NOMO-1 treated with dmso at 0.1 percent for 144 hours (cell line): ENCODE results near the gene COTL1.
"Not testable (repeated sequence)": the region's sequence is repeated elsewhere in the genome, so short reads cannot be mapped to it uniquely, and the experiment has no call there.

Experiments
- DNase-seq: peaks from one replicate; lab custom pipeline; 2025; ENCODE audit not compliant: unreplicated experiment; lab: John Stamatoyannopoulos, UW

COTL1 gene

GRCh38 chr16:84535408-84535807 lies 82.5 kb downstream of the COTL1 start:
- DNase-seq: no peak

- no peak for DNase-seq
Observed at GRCh38 chr16:84534815-84535214, 83.1 kb downstream of the COTL1 start.

- DNase-seq: no peak
Observed at GRCh38 chr16:84532855-84533486, 84.9 kb downstream of the COTL1 start.

- DNase-seq: no peak
Observed at GRCh38 chr16:84532291-84532724, 85.6 kb downstream of the COTL1 start.

DNA sequence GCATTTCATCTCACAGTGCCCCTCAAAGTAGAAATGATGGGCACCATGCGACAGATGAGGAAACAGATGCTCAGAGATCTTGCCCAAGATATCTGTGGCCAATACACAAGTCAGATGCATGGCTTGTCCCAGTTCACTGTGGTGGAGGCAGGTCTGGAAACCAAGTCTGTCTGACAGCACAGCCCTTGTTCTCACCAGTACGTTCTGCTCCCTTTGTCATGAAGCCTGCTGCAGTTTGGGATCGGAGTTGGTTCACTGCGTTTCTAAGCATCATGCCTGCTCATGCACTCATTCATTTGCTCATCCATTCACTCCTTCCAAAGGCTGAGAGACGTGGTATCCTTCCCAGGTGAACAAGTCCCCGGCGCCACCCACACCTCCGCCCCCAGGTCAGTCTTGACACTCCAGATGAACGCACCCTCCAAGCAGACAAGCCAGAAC lies 86.2 kb downstream of the COTL1 start:
- no peak for DNase-seq

DNA sequence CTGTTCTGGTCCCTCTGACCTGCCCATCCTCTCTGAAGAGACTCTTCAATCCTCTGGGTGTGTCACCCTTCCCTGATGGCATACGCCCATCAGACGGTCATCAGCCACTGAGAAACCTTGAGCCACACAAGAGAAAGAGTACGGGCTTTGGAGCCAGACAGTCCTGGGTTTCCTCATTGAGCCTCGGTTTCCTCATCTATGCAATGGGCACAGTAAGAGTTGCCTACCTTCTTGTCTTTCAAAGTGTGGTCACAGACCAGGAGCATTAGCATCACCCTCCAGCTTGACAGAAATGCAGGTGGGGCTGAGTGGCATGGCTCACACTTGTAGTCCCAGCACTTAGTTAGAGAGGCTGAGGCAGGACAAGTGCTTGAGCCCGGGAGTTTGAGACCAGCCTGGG lies 87.3 kb downstream of the COTL1 start:
- no peak for DNase-seq

DNA sequence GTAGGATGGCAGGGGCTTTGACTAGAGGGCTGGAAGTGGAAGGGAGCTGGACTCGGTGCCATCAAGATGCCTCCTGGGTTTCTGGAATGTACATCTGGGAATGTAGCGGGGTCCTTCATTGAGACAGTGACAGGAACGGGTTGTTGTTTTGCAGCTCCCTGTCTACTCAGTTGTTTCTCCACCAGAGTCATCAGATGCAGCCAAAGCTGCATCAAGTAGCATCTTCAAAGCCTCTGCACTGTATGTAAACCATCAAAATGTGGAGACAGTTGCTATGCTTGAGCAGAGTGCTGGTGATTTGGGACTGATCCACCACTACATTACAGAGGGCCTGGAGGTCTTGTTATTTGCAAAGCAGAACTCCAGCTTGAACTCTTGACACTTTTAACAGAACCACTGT lies 88.3 kb downstream of the COTL1 start:
- DNase-seq: no peak

- DNase-seq: peak; percentile 20
Observed at GRCh38 chr16:84528322-84528721, 89.6 kb downstream of the COTL1 start.

DNA sequence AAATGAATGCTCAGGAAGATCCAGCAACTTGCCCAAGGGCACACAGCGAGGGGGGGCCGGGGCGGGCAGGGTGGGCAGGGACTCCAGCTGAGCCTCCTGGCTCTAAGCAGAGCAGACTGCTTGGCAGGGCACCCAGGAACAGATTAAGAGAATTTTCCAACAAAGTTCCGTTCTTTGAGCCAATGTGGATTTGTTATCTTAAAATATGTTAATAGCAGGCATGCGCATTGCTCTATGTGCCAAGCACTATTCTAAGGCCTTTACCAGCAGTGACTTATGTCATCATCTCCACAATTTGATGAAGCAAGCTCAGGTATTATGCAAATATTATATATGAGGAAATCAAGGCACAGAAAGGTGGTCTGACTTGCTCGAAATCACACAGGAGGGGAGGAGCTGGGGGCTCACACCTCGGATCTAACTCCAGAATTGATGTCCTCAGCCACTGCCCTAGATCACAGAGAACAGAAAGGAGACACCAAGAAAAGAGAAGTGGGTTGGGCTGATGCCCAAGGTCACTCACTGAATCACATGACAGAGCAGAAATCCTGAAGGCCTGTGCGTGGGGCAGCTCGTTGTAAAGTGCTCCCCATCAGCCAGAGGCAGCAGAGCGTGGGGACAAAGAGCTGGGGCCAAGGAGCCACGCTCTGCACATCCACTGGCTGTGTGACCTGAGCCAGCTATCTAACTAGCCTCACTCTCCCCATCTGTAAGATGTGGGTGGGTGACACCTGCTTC lies 90.2 kb downstream of the COTL1 start:
- peak; percentile 11 for DNase-seq

DNA sequence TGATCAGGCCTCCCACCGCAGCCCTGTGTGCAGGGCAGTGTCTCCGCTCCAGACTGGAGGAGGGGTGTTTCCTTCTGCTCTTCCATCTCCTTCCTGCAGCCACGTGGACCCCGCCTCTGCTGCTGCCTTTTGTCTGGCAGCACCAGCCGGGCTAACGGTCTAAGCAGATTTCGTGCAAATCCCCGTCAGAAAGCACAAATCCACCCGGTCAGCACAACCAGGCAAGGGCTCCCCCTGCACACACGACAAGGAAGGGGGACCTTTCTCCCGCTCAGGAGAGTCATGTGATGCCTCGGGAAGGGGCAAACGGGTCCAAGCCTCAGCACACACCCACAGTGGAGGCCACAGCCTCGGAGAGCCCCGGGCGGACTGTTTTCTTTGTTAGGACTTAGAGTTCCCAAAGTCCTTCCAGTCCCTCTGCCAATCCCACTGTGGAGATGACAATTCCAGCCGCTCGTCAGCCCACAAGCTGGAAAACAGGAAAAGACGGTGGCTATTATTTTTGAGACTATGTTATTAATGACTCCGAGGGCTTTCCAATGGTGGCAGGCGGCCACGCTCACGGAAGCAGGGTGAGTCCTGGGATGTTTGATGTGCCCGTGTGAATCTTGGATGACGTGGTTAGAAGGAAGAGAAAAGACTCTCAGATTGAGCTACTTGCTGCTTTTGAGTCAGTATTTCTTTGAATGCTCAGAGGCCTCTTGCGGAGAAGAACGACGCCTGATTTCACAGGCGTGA lies 90.9 kb downstream of the COTL1 start:
- no peak for DNase-seq

DNA sequence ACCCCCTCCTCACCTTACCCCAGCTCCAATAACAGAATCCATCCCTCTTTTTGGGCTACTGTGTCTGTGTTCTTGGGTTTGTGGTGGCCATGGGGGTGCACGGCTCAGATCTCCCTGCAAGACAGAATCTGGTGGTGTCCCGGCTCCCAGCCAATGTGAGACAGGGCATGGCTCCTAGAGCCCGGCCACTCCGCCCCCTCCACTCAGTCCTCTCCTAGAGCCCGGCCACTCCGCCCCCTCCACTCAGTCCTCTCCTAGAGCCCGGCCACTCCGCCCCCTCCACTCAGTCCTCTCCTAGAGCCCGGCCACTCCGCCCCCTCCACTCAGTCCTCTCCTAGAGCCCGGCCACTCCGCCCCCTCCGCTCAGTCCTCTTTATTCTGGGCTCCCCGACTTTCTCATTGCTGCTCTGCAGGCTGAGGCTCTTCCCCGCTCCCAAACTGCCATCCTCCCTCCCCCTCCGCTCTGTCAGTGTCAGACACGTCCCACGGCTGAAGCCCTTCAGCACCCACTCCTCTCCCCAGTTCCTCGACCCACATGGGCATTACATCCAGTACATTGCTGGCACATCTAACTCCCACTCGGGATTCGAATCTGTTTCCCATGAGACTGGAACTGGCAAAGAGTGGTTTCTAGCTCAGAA lies 92.8 kb downstream of the COTL1 start:
- DNase-seq: not testable (repeated sequence)

GRCh38 chr16:84524346-84524920 lies 93.4 kb downstream of the COTL1 start:
- no peak for DNase-seq

DNA sequence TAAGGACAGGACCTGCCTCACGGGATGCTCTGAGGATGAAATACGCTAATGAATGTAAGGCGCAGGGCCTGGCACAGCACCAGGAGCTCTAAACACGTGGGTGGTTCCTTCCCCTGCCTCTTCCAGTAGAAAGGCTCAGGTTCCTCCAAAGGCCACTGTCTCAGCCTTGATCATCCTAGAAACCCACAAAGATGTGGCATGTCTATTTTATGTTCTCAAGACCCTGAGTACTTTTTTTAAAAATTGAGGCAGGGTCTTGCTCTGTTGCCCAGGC lies 96.4 kb downstream of the COTL1 start:
- DNase-seq: no peak

- DNase-seq: no peak
Observed at GRCh38 chr16:84520725-84521496, 97.0 kb downstream of the COTL1 start.

DNA sequence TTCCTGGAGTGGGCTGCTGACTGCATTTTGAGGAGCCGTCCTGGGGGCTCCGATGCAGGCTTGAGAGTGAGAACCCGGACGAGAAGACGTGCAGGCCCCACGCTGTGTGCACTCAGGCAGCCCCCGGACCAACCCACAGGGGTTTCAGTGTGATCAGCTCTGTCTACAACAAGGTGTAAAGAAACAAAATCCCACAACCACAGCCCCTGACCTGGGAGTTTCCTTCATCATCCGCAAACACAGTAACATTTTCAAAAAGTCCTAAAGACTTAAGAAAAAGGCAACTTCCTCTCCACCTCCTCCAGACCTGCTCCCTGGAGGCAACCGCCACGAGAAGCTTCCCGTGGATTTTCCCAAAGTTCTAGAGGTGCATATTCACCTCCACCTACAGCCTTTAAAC lies 98.0 kb downstream of the COTL1 start:
- no peak for DNase-seq

GRCh38 chr16:84518804-84519341 lies 99.0 kb downstream of the COTL1 start:
- DNase-seq: no peak

DNA sequence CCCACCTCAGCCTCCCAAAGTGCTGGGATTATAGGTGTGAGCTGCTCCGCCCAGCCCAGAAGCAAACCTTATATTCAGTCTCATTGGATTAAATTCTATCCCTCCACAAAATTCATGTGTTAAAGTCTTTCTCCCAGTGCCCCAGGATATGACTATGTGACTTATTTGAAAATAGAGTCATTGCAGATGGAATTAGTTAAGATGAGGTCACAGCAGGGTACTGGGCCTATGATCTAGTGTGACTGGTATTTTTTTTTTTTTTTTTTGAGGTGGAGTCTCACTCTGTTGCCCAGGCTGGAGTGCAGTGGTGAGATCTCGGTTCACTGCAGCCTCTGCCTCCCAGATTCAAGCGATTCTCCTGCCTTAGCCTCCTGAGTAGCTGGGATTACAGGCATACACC lies 99.7 kb downstream of the COTL1 start:
- DNase-seq: not testable (repeated sequence)

GRCh38 chr16:84517366-84517765 lies 100.5 kb downstream of the COTL1 start:
- DNase-seq: no peak
